Esophagus squamous epithelium (tissue), 4 donors: Measurements from ENCODE around the gene PDGFC.

Experiments
- CTCF ChIP-seq, 6 experiments: fragments of 450-650 bp in 4 of 6; fragments of 200-600 bp in 2 of 6; sonication (generic) in 2 of 6; IDR thresholded peaks; one replicate each; pipeline ENCODE4 v1.5.1; 2016 to 2019; ENCODE audit warnings: antibody characterized with exemption in 6 of 6, mild to moderate bottlenecking in 4 of 6, moderate library complexity in 4 of 6
- POLR2A ChIP-seq, 4 donors: fragments of 450-650 bp; IDR thresholded peaks; one replicate each; pipeline ENCODE4 v1.6.1; 2017; ENCODE audit warnings: antibody characterized with exemption in 4 of 4, mild to moderate bottlenecking in 4 of 4, moderate library complexity in 3 of 4

GRCh38 chr4:156827519-156827918 lies 144.1 kb downstream of the PDGFC start:
- no peak for TF ChIP-seq CTCF (IDR thresholded peaks at IDR 0.05)
- TF ChIP-seq POLR2A (IDR thresholded peaks at IDR 0.05): no peak
